AG04449 (cell line): Measurements from ENCODE around the gene SCT.

Experiments used
- CTCF ChIA-PET: fragments of 350-600 bp; formaldehyde crosslinking; extraction: SDS; loops from one replicate; lab custom pipeline; 2021; ENCODE audit warnings: antibody characterized with exemption; lab: Yijun Ruan, JAX
- POLR2A ChIA-PET: fragments of 400-600, 350-600 bp; formaldehyde crosslinking; extraction: SDS; loops from one replicate; lab custom pipeline; 2020; ENCODE audit warnings: antibody characterized with exemption, inconsistent platforms; lab: Yijun Ruan, JAX
- DNase-seq: peaks from one replicate; pipeline ENCODE4 v3.0.0-alpha.2; 2010; ENCODE audit warnings: low read depth, low spot score
- H3K4me3 ChIP-seq: 2 replicates; pipeline ENCODE4 v1.5.1; 2011; ENCODE audit warnings: low read depth, mild to moderate bottlenecking, control low read depth, low read length
- TF ChIP-seq, protein P1 (sequence below): IDR thresholded peaks from one replicate; pipeline ENCODE4 v1.5.1; 2011; ENCODE audit warnings: mild to moderate bottlenecking, moderate library complexity, low read length, control low read depth, inconsistent platforms; ENCODE audit not compliant: insufficient read depth; ENCODE audit errors: missing control alignments

SCT gene

DNA sequence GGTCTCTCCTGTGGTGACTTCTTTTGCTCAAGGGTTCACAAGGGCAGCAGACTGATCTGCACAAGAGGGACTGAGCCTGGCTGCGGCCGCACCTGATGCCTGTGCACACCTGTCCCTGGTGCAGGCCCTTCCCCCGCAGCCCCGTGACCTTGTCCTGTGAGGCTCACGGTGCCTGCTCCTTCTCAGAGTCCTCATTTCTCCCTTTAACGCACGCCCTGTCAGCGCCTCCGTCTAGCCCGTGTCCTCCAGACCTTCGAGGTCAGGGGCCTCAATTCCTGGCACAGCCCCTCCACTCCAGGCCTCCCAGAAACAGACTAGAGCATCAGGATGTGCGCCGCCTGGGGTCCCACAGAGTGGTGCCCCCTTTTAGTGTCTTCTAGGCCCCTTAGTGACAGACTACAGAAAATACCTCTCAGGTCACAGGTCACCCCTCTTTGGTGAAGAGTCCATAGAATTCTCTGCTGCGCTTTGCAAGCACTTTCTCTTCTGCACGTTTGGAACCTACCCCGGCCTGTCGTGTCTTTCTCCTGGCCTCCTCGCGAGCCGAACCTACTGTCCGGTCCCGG is 9.0 kb upstream of the SCT start:
- H3K4me3 ChIP-seq: no peak overlapping the region
- no peak for DNase-seq
- ChIA-PET CTCF (no interaction called here), POLR2A (no interaction called here)
- TF ChIP-seq, protein P1, sequence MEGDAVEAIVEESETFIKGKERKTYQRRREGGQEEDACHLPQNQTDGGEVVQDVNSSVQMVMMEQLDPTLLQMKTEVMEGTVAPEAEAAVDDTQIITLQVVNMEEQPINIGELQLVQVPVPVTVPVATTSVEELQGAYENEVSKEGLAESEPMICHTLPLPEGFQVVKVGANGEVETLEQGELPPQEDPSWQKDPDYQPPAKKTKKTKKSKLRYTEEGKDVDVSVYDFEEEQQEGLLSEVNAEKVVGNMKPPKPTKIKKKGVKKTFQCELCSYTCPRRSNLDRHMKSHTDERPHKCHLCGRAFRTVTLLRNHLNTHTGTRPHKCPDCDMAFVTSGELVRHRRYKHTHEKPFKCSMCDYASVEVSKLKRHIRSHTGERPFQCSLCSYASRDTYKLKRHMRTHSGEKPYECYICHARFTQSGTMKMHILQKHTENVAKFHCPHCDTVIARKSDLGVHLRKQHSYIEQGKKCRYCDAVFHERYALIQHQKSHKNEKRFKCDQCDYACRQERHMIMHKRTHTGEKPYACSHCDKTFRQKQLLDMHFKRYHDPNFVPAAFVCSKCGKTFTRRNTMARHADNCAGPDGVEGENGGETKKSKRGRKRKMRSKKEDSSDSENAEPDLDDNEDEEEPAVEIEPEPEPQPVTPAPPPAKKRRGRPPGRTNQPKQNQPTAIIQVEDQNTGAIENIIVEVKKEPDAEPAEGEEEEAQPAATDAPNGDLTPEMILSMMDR: no peak

GRCh38 chr11:630871-631270 is 3.9 kb upstream of the SCT start:
- CTCF ChIA-PET: no interaction called here
- no peak for DNase-seq
- TF ChIP-seq, protein P1: no peak
- H3K4me3 ChIP-seq: no peak overlapping the region
- POLR2A ChIA-PET: no interaction called here

DNA sequence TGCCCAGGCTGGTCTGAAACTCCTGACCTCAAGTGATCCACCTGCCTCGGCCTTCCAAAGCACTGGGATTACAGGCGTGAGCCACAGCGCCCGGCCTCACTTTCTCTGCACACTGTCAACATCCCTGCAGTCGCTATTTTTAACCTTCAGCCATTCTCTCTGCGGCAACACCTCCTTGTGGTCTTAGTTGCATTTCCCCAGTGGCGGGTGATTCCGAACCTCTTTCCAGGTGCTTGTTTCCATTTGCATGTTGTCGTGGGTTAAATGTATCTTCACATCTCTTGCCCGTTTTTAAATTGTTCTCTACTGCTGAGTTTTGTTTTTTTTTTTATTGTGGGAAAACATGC is 2.2 kb upstream of the SCT start:
- TF ChIP-seq, protein P1: no peak
- ChIA-PET CTCF (interaction anchor here (1.2 kb wide), 1 partner anchor 98 kb away, joined by 4 read pairs; no protein-coding TSS in a partner anchor), POLR2A (no interaction called here)
- DNase-seq: no peak
- no peak overlapping the region for H3K4me3 ChIP-seq

- ChIA-PET CTCF (no interaction called here), POLR2A (no interaction called here)
- no peak for DNase-seq
- TF ChIP-seq, protein P1: no peak
- no peak overlapping the region for H3K4me3 ChIP-seq
Measured at GRCh38 chr11:628056-628455, 1.1 kb upstream of the SCT start.

DNA sequence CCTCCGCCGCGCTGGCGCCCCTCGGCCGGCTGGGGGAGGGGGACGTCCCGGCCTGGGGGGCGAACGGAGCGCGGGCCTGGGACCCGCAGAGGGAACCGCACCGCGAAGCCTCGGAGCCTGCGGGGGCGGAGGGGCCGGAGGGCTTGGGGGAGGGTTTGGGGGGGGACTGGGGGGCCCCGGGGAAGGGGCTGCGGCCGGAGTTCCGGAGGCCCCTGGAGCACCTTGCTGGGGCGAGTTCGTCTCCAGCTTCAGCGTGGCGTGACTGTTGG is 261 bp upstream of the SCT start:
- no peak for DNase-seq
- TF ChIP-seq, protein P1: no peak
- H3K4me3 ChIP-seq: no peak overlapping the region
- ChIA-PET POLR2A (no interaction called here), CTCF (no interaction called here)

DNA sequence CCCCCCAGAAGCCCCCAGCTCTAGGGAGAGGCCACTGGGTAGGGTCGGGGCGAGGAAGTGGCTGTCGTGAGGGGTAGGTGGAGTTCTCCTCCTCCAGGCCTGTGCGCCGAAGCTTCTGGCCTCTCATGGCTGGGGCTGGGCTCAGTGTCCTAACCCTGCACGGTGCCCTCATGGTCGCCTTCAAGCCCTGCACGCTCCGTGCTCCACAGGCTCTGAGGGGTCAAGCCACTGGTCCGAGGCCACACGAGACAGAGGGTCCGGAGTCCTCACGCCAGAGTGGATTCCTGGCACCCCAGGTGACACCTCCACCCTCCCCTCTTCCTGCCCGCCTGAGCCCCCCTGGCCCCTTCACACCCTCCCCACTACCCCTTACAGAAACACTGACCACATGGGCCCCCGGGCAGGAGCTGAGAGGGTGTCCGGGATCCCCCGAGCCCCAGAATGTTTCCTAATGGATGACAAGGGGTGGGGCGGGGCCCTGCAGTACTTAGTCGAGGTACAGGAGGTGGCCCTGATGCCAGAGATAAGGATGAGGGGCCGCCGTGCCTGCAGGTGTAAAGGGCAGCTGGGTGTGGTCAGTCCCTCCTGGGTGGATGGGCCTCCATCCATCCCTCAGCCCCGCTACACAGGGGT is 1.2 kb downstream of the SCT start:
- POLR2A ChIA-PET: no interaction called here
- H3K4me3 ChIP-seq: no peak overlapping the region
- TF ChIP-seq, protein P1: no peak
- CTCF ChIA-PET: no interaction called here
- DNase-seq: no peak
